Stimulated activated CD4-positive, alpha-beta T cell treated with anti-CD3 and anti-CD28 coated beads, Interleukin-4, amount 100 ng/mL, for 1 hour (primary cell): Measurements from ENCODE around the gene ACVR1.

Experiments
- DNase-seq: peaks from one replicate; pipeline ENCODE4 v3.0.0-alpha.2; 2020

Gene ACVR1

GRCh38 chr2:157822533-157822932 lies 53.6 kb downstream of the ACVR1 start:
- no peak for DNase-seq

GRCh38 chr2:157821519-157822131 lies 54.5 kb downstream of the ACVR1 start:
- no peak for DNase-seq

DNA sequence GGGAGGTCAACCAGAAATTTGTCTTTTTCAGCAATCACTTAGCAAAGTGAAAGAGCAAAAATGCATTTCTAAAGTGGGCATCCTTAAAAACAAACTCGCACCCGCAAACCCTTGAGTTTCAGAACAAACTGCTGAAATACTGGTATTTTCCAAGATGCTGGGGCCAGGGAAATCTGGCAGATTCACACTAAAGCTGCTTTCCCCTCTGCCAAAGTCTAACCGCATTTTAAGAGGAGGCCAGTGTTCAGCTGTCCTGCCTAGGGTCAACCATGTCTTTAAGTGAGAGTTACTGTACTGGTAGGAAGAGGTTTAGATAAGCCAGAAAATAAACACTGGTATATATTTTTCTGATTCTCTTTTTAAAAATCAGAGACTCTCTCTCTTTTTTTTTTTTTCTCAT lies 55.9 kb downstream of the ACVR1 start:
- no peak for DNase-seq

DNA sequence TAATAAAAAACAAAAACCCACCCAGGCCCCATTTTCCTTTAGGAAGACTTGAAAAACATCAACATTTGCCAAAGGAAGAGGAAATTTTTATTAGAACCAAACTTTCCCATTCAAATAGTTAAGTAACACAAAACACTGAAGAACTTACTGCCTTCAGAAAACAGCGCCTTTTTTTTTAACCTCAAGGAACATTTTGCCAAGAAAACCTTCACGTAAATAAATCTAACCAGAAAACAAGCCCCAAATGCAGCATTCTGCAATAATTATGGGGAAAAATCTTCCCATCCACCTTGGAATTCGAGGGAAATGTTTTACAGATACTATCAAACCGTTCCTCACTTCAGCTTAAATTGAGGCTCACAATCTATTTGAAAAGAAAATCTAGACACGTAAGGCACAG lies 56.4 kb downstream of the ACVR1 start:
- DNase-seq = no peak

GRCh38 chr2:157818227-157818626 lies 57.9 kb downstream of the ACVR1 start:
- DNase-seq = no peak

DNA sequence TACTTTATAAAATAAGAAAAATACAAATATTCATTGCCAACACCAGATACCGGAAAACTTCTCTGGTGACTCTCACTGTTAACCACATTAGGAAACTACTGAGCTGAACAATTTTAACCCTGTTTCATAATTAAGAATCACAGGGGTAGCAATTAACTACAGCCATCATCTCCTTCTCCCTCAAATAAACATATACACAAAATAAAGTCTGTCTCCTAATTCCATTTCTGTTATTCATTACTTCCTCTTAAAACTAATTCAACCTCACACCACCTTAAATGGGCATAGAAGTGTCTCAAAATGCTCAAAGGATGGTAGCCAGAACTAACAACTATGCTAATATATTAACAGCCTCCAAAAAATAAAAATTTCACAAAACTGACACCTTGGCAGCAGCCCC lies 60.7 kb downstream of the ACVR1 start:
- DNase-seq = no peak

DNA sequence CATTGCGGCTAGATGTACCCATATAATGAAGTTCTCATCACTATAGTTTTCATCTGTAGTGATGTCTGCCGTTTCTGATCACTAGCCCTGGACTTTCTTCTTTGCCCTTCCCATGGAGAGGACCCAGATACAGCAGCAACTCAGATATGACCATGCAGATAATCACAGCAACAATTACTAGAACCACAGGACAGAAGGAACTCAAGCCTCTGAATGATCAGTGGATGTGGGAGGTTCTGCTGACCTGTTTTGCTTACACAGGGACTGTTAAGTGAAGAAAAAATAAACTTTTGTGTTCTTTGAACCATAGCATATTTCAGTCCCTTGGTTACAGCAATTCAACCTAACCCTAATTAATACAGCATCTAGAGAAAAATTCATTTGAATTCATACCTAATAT lies 62.7 kb downstream of the ACVR1 start:
- no peak for DNase-seq

- DNase-seq = no peak
These were observed 66.1 kb downstream of the ACVR1 start for GRCh38 chr2:157810037-157810436.

DNA sequence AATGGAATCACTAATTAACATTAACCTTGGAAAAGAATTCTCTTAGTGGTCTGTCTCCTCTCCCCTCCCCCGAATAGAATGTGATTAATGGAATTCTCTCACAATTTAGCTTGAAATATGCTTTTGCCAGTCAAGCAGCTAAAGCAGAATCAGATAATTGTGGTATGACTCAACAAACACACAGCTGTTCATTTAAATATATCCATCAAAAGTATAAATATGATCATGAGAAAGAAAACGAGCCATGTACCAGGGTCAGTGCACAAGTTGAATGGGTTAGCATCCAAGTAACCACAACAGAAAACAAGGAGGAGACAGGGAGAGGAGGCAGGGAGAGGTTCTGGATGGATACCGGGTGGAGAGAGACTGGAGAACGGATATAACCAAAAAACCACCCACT lies 66.9 kb downstream of the ACVR1 start:
- no peak for DNase-seq

GRCh38 chr2:157808421-157808820 lies 67.7 kb downstream of the ACVR1 start:
- DNase-seq = no peak

DNA sequence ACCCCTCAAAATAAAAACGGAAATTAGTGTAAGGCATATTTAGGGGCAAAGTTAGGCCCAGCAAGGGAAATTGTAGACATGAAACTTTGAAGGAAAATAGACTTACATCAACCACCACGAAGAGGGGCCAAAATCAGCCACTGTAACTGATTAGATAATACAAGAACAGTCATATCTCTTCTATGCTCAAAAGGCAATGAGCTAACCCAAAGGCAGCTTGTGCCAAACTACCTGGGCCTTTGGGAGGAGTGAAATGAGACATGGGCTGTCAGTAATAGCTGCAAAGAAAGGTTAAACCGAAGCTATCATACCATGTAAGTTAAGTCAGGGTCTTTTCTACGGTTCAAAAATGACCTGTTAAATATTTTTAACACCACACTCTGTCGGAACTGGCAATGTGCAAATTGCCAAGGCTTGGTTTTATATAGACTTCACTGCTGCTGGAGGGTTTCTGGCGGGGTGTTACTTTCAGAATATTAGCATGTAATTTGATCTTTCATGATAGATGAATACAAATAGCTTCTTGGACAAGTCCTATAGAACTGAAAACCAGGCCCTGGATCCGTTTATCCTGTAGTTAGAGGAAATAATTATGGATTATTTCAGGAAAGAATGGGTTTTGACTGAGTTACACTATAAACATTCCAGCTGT lies 69.6 kb downstream of the ACVR1 start:
- no peak for DNase-seq

DNA sequence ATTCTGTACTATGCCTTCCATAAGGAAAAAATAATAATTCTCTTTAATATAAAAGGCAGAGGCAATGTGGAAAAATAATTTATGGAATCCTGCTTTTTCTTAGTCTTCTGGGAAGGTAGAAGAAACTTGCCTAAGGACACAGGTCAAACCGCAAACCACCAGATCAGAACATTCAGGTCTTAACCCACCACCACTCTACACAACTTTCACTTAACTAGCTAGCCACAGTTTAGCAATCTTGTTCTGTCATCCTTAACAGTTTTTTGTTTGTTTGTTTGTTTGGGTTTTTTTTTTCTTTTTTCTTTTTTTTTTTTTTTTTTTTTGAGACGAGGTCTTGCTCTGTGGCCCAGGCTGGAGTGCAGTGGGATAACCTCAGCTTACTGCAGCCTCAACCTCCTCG lies 70.6 kb downstream of the ACVR1 start:
- no peak for DNase-seq

GRCh38 chr2:157804355-157804754 lies 71.8 kb downstream of the ACVR1 start:
- DNase-seq = no peak

DNA sequence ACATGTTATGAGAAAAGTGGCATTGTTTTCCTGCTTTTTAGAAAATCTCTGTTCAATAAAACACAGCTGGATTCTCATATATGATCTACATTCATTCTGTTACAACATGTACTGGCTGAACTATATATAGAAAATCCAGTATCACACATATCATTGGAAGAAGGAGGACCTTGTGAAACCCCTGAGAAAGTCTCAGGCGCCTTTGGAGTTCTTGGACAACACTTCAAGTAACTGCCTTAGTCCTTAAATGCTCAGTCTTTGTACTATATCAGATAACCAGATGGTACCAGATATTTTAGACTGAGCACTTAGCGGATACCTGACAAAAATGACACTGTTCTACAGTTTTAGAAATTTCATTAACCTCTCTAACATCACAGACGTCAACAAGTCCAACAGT lies 72.2 kb downstream of the ACVR1 start:
- no peak for DNase-seq

- no peak for DNase-seq
These were observed 72.7 kb downstream of the ACVR1 start for GRCh38 chr2:157803476-157803875.

DNA sequence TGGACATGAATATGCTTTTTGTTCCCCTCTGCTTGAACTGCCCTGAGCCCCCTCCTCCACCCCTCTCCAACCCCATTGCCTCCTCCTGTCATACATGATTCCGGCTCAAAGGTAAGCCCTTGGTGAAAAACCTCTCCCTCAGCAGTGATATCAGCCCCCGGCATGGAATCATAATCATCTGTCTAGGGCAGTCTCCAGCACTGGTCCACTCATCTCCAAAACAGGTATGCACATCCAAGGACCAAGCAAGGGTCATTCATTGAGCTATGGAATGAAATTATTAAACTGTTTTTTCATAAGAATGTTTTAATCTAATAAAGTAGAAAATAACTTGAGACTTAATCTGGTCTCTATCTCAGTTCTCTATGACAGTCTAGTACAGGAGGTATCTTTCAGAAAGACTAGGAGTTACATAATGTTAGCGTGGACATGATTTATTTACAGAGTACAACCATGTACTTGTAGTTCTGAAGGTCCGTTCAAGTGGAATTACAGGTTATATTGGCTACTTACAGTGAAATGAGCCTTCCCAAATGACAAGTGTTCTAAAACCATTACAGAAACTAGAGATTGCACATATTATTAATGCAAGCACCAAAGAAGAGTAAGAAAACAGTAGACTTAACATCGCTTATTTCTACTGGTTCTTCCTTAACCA lies 75.2 kb downstream of the ACVR1 start:
- no peak for DNase-seq

GRCh38 chr2:157793053-157793612 lies 83.0 kb downstream of the ACVR1 start:
- DNase-seq = no peak

- no peak for DNase-seq
These were observed 83.6 kb downstream of the ACVR1 start for GRCh38 chr2:157792335-157793052.

DNA sequence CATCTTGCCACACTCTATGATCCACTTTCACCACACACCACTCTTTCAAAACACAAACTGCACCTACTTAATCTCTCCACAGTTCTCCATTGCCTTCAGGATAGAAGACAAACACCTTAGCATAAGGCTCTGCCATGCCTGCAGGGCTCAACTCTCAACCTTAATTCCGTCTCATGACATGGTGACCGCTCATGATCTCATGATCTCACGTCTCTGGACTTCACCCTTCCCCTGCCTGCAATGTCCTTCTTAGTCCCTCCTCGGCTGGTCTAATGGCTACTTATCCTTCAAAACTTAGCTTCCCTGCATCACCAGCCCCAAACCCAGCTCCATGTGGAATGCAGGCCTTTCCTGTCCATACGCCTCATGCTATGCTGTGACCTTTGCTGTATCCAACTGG lies 85.3 kb downstream of the ACVR1 start:
- DNase-seq = no peak

- no peak for DNase-seq
These were observed 86.1 kb downstream of the ACVR1 start for GRCh38 chr2:157789933-157790511.

DNA sequence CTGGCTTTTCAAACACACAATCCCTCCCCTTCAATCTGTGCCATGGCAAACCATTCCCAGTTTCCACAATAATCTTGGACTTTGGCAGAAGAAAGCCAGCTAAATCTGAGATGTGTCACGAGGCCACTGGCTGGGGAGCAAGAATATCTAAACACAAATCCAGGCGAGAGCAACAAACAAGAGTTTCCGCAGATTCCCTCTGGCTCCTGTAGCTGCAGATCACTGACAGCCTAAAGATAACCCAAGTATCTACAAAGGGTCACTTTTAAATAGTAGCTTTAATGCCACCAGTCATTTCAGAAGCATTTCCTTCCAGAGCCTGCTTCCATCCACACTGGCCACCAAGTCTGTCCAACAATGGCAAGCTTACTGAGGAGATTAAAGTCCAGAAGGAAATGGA lies 86.9 kb downstream of the ACVR1 start:
- no peak for DNase-seq

DNA sequence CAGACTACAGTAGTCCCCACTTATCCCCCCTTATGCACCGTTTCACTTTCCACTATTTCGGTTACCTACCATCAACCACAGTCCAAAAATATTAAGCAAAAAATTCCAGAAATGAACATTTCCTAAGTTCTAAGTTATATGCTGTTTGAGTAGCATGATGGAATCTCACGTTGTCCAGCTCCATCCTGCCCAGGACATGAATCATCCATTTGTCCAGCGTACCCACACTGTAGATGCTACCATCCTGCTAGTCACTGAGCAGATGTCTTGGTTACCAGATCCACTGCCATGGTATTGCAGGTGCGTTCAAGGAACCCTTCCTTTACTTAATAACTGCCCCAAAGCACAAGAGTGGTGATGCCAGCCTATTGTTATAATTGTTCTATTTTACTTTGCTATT lies 87.9 kb downstream of the ACVR1 start:
- DNase-seq = no peak

DNA sequence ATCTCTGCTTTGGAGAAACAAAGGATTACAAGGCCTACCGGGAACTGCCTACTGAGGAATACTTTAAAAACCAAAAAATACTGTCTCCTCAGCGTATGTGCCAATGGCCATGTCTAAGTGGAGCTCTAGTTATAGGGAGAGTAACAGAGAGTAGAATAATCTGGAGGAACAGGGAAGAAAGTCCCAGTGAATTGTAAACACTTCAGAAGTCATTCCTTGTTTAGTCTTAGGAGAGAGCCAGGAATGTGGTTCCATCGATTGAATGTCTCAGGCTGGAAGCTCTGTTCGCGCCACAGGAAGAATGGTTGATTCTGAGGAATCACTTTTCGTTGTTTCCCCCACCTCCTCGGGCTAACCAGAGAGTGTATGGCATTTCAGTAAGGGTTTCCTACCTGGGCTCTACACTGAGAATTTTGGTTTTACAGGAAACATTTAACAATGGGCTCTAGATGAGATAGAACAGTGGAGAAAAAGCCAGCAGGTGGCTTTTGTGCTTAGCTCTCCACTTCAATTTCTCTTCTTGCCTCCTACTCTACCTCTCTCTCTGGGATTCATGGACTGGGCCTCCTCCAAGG lies 88.7 kb downstream of the ACVR1 start:
- no peak for DNase-seq
